ENCODE data around the gene N4BP2L2. TPM values are rescaled to one million over a fixed set of nuclear protein-coding genes. Genes with fewer than 3 reads are reported as not detected.

Gene N4BP2L2
- total and polyA plus RNA-seq, 2 experiments from 2014 or later = 63.1 to 160 TPM

GRCh38 chr13:32448972-32449371 is 89.6 kb downstream of the N4BP2L2 start (continued):
- TF ChIP-seq, protein P1, sequence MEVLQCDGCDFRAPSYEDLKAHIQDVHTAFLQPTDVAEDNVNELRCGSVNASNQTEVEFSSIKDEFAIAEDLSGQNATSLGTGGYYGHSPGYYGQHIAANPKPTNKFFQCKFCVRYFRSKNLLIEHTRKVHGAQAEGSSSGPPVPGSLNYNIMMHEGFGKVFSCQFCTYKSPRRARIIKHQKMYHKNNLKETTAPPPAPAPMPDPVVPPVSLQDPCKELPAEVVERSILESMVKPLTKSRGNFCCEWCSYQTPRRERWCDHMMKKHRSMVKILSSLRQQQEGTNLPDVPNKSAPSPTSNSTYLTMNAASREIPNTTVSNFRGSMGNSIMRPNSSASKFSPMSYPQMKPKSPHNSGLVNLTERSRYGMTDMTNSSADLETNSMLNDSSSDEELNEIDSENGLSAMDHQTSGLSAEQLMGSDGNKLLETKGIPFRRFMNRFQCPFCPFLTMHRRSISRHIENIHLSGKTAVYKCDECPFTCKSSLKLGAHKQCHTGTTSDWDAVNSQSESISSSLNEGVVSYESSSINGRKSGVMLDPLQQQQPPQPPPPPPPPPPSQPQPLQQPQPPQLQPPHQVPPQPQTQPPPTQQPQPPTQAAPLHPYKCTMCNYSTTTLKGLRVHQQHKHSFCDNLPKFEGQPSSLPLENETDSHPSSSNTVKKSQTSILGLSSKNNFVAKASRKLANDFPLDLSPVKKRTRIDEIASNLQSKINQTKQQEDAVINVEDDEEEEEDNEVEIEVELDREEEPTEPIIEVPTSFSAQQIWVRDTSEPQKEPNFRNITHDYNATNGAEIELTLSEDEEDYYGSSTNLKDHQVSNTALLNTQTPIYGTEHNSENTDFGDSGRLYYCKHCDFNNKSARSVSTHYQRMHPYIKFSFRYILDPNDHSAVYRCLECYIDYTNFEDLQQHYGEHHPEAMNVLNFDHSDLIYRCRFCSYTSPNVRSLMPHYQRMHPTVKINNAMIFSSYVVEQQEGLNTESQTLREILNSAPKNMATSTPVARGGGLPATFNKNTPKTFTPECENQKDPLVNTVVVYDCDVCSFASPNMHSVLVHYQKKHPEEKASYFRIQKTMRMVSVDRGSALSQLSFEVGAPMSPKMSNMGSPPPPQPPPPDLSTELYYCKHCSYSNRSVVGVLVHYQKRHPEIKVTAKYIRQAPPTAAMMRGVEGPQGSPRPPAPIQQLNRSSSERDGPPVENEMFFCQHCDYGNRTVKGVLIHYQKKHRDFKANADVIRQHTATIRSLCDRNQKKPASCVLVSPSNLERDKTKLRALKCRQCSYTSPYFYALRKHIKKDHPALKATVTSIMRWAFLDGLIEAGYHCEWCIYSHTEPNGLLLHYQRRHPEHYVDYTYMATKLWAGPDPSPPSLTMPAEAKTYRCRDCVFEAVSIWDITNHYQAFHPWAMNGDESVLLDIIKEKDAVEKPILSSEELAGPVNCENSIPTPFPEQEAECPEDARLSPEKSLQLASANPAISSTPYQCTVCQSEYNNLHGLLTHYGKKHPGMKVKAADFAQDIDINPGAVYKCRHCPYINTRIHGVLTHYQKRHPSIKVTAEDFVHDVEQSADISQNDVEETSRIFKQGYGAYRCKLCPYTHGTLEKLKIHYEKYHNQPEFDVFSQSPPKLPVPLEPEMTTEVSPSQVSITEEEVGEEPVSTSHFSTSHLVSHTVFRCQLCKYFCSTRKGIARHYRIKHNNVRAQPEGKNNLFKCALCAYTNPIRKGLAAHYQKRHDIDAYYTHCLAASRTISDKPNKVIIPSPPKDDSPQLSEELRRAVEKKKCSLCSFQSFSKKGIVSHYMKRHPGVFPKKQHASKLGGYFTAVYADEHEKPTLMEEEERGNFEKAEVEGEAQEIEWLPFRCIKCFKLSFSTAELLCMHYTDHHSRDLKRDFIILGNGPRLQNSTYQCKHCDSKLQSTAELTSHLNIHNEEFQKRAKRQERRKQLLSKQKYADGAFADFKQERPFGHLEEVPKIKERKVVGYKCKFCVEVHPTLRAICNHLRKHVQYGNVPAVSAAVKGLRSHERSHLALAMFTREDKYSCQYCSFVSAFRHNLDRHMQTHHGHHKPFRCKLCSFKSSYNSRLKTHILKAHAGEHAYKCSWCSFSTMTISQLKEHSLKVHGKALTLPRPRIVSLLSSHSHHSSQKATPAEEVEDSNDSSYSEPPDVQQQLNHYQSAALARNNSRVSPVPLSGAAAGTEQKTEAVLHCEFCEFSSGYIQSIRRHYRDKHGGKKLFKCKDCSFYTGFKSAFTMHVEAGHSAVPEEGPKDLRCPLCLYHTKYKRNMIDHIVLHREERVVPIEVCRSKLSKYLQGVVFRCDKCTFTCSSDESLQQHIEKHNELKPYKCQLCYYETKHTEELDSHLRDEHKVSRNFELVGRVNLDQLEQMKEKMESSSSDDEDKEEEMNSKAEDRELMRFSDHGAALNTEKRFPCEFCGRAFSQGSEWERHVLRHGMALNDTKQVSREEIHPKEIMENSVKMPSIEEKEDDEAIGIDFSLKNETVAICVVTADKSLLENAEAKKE (CRISPR knock-in tag; IDR thresholded peaks at IDR 0.05) = no peak
- no peak for TF ChIP-seq REST (IDR thresholded peaks at IDR 0.05; ENCODE audit: unreplicated experiment)
- no peak for TF ChIP-seq JUNB (IDR thresholded peaks at IDR 0.05; ENCODE audit: unreplicated experiment)
- TF ChIP-seq ZNF114 (CRISPR knock-in tag; IDR thresholded peaks at IDR 0.05) = no peak
- TF ChIP-seq, protein P2, sequence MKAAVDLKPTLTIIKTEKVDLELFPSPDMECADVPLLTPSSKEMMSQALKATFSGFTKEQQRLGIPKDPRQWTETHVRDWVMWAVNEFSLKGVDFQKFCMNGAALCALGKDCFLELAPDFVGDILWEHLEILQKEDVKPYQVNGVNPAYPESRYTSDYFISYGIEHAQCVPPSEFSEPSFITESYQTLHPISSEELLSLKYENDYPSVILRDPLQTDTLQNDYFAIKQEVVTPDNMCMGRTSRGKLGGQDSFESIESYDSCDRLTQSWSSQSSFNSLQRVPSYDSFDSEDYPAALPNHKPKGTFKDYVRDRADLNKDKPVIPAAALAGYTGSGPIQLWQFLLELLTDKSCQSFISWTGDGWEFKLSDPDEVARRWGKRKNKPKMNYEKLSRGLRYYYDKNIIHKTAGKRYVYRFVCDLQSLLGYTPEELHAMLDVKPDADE (IDR thresholded peaks at IDR 0.05) = no peak
- TF ChIP-seq STAT1 (IDR thresholded peaks at IDR 0.05; ENCODE audit: unreplicated experiment) = no peak
- TF ChIP-seq EZH2 (IDR thresholded peaks at IDR 0.05; ENCODE audit: low read depth, unreplicated experiment) = no peak
- TF ChIP-seq NANOG (IDR thresholded peaks at IDR 0.05; ENCODE audit: borderline replicate concordance) = no peak
- TF ChIP-seq CREB1 (CRISPR knock-in tag; IDR thresholded peaks at IDR 0.05; ENCODE audit: low read depth) = no peak

Measured in GM23338 (cell line).